ENCODE results near the gene FOXO4.
A peak's percentile ranks its signal among the peaks of the same experiment; 100 is the strongest.

FOXO4 gene

GRCh38 chrX:71100581-71101505 lies 5.2 kb downstream of the FOXO4 start:
- DNase-seq = no peak

DNA sequence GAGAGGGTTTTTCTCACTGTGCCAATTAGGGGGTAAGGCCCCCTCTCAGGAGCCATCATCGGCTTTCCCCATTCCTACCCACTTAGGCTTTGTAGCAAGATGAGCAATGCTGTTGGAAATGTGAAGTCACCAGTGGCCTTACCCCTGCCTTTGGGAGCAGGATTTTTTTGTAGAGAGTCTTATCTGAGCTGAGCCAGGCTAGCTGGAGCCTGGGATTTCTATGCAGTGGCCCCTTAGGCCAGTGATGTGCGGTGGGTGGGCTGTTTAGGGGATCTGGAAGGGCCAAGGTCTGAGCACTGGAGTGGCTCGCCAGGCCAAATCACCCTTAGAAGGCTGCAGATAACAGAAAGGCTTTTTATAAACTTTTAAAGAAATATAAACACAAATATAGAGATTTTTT lies 6.6 kb downstream of the FOXO4 start:
- no peak for DNase-seq

- peak; percentile 24 for DNase-seq
These were observed 7.7 kb downstream of the FOXO4 start for GRCh38 chrX:71103110-71103983.

- no peak for DNase-seq
These were observed 10.0 kb downstream of the FOXO4 start for GRCh38 chrX:71105628-71106027.

GRCh38 chrX:71106427-71106826 lies 10.8 kb downstream of the FOXO4 start, which contains the start of gene CXorf65:
Gene CXorf65, minus strand, starts transcription at chrX:71106740. Its CDS starts 184 bp downstream, at chrX:71106556.
- DNase-seq = peak; percentile 2

DNA sequence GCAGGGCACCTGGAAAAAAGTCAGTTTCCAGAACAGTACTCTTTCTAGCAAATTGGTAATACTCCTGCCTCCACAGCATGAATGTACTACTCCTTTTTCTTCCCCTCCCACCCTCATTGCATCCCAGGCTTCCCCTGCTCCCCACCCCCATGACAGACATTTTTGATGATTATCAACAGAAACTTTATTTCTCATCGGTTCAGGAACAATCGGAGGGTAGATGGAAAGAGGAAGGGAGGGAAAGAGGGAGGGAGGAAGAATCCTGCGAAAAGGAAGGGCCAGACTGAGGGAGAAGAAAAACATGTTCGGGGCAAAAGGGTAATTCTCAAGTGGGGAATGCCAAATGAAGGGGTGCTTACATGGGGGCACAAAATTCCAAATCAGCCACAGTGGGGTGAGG lies 11.6 kb downstream of the FOXO4 start:
- no peak for DNase-seq

DNA sequence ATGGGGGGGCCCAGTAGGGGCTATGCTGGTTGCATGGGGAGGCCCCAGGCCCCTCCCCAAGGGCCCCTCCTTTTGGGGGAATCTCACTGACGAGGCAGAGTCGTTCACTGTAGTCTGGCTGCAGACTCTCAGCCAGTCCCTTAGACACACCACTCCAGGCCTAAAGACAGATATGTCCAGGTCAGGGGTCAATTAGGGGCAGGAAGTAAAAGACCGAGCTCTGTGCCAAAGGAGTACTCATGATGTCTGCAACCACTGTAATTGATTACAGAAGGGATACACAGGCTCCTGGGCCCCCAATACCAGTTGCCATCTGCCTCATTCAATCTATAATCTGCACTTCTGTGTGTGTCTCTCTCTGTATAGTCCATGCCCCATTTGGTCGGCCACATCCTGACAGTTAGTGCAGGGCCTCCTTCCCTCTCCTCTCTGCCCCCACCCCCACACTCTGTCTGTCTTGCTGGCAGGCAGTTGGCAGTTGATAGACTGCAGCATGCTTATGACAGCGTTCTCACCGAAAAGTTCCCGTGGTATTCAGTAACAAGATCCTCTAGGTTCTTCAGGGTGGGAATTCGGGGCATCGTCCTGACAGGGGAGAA lies 12.2 kb downstream of the FOXO4 start:
- peak; percentile 3 for DNase-seq

DNA sequence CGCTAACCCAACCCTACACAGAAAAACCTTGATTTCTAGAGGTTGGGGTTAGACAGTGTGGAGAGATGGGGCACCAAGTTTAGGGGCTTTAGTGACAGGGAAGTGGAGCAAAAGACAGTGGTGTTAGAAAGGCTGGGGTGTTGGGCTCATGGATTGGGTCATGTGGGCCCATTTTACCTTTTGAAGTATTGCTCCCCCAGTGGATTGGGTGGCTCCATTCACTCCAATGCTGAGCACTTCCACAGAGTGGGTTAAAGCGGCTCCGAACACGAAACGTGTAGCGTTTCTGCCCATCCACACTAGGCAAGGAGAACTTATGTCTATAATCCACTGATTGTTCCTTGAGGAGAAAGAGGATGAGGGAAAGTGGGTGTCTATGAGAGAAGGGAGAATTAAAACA lies 13.4 kb downstream of the FOXO4 start:
- DNase-seq = no peak

- DNase-seq = no peak
These were observed 15.6 kb downstream of the FOXO4 start, which contains the start of gene IL2RG for GRCh38 chrX:71111141-71111843. Gene IL2RG, minus strand, starts transcription at chrX:71111577. Its CDS starts 38 bp downstream, at chrX:71111539.

DNA sequence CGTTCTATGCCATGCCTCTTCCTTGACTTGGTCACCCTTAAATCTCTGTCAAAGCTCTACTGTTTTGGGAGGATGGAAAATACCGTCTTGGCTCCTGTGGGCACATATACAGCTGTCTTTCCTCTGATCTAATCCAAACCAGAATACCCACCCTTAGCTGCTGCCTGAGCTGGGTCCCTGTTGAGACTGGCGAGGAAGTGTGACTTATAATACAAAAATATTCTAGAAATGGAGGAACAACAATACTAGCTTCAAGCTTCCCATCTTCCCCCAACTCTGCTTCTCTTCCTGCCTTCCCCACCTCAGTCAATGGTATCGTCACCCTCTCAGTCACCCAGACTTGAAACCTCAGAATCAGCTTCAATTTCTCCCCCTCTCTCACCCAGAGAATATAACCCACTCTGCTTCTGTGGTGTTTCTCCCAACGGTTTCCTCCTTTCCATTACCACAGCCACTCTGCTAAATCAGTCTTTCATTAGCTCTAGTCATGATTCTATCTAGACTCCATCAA lies 16.3 kb downstream of the FOXO4 start:
- no peak for DNase-seq

GRCh38 chrX:71117358-71117757 lies 21.7 kb downstream of the FOXO4 start:
- DNase-seq = no peak

DNA sequence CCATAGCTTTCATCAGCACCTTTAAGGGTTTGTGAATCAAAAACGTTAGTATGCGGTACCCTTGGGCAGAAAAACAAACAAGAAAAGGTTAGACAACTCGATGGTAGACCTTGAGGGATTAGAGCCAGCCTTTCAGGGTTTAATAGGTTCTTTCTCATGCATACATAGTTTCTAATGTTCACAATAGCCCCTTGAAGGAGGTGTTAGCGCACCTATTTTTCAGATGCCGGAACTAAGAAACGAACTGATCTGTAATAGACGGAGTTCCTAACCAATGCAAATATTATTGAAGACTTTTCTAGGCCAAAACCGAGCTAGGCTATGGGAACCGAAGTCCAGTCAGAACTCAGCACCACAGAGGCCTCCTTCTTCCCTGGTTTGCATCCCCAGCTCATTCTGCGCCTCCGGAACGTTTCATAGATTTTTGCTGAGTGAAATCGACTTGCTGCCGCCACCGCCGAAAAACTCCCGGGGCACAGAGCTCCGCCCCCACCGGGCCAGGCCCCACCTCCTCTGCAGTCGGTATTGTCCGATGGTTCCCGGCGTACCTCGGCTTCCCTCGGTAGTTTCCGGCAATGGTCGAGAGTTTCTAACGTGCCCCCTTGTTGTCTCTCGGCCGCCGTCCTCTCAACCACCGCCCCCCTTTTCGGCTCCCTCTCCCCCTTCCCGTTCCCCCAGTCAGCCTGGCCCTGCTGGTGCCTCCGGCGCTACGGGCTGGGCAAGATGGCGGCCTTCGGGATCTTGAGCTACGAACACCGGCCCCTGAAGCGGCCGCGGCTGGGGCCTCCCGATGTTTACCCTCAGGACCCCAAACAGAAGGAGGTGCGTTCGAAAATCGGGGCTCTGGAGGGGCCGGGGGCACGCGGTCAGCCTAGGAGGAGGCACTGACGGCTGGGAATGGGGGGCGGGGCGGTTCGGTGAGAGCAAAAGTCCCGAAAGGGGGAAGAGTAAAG lies 22.7 kb downstream of the FOXO4 start, which contains the start of gene MED12:
MED12 (plus strand) TSS at position 565 of the 953 bp plus-strand sequence; CDS start at position 724, 159 bp downstream.
- DNase-seq = peak; percentile 82

GRCh38 chrX:71118985-71119535 lies 23.4 kb downstream of the FOXO4 start:
- no peak for DNase-seq

DNA sequence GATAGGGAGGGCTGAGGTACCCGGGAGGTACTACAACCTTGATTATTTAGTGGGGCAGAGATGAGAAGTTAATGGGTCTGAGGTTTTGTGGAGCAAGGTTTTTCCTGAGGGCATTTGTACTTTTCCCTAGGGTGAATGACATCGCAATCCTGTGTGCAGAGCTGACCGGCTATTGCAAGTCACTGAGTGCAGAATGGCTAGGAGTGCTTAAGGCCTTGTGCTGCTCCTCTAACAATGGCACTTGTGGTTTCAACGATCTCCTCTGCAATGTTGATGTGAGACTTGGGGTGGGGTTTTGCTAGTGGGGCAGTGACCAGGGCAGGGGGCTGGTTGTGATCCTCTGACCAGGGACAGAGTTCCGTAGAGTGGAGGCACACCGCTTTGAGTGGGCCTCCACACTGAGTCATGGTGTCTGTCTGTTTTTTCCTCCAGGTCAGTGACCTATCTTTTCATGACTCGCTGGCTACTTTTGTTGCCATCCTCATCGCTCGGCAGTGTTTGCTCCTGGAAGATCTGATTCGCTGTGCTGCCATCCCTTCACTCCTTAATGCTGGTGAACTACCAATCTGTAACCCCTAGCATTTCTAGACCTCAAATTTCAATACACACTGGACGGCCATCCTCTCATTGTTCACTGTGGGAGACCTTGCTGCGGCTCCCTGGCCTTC lies 32.6 kb downstream of the FOXO4 start:
- no peak for DNase-seq

DNA sequence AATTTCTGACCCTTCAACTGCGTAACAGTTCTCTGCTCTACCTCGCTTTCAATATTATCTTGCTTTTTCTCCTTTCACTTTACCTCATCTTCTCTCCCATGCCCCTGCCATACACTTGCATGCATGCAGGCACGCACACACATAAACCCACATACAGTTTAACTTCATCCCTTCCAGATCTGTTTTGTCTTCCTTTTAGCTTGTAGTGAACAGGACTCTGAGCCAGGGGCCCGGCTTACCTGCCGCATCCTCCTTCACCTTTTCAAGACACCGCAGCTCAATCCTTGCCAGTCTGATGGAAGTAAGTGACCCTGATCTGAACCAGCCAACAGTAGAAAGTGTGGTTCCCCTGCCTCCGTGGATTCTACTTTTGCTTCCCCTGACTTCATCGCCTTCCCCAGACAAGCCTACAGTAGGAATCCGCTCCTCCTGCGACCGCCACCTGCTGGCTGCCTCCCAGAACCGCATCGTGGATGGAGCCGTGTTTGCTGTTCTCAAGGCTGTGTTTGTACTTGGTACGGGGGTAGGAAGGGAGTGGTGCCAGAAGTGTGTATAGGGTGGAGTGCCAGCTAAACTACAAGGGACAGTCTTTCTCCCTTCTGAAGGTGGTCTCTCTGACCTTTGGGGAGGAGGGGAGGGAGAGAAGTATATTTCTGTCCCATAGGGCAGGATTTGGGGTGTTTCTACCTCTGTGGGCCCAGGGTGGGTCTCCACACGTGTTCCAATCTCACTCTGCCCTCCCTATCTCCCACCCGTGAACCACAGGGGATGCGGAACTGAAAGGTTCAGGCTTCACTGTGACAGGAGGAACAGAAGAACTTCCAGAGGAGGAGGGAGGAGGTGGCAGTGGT lies 33.5 kb downstream of the FOXO4 start:
- DNase-seq = peak; percentile 41

- DNase-seq = no peak
These were observed 35.9 kb downstream of the FOXO4 start for GRCh38 chrX:71131510-71131909.

GRCh38 chrX:71140440-71140839 lies 44.8 kb downstream of the FOXO4 start:
- DNase-seq = no peak

- no peak for DNase-seq
These were observed 47.9 kb downstream of the FOXO4 start for GRCh38 chrX:71143508-71143907.

- no peak for DNase-seq
These were observed 49.0 kb downstream of the FOXO4 start, which contains the start of gene NLGN3 for GRCh38 chrX:71144651-71145050. Gene NLGN3, plus strand, starts transcription at chrX:71144841. Its CDS starts 2,909 bp downstream, at chrX:71147750.
